ENCODE data around the gene ELP1.

GRCh38 chr9:108897324-108898096, 36.4 kb downstream of the ELP1 start:
- TF ChIP-seq EZH2 (IDR thresholded peaks at IDR 0.05), result no peak
- no peak for TF ChIP-seq POLR2AphosphoS5 (IDR thresholded peaks at IDR 0.05; ENCODE audit: borderline replicate concordance, low read depth, low read length)
